NCI-H1694 treated with DMSO at 0.1 percent for 48 hours (cell line): Measurements from ENCODE around the gene ATRNL1.
"Not testable (repeated sequence)": the region's sequence is repeated elsewhere in the genome, so short reads cannot be mapped to it uniquely, and the experiment has no call there.

Experiments used
- DNase-seq: peaks from one replicate; lab custom pipeline; 2025; lab: John Stamatoyannopoulos, UW

The ATRNL1 gene

DNA sequence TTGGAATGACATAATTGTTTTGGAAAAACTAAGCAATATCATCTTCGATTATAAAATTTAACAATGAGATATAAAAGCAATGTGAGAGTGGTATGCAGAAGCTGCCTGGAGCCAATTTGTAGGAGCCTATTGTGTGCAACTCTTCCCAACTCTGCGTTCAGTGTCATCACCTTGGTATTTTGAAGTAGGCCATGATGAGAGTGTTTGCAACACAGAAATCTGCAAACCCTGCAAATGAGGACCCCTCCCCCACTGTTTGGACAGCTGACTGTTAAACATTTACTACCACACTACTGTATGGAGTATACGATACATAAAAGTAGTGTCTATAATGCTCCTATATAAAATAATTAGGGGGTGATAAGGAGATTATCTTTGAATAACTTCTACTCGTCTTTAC, 531.3 kb downstream of the ATRNL1 start:
- DNase-seq, result no peak

DNA sequence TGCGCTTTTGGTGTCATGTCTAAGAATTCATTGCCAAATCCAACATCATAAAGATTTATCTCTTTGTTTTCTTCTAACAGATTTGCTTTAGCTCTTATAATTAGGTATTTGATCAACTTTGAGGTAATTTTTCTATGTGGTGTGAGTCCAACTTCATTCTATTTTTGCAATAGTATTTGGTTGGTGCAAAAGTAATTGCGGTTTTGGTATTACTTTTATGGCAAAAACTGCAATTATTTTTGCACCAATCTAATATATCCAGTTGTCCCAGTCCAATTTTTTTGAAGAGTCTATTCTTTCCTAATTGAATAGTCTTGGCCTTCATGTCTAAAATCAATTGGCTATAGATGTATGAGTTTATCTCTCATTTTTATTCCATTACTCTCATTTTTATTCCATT, 535.5 kb downstream of the ATRNL1 start:
- no peak for DNase-seq

GRCh38 chr10:115638246-115638645, 545.1 kb downstream of the ATRNL1 start:
- DNase-seq, result no peak

DNA sequence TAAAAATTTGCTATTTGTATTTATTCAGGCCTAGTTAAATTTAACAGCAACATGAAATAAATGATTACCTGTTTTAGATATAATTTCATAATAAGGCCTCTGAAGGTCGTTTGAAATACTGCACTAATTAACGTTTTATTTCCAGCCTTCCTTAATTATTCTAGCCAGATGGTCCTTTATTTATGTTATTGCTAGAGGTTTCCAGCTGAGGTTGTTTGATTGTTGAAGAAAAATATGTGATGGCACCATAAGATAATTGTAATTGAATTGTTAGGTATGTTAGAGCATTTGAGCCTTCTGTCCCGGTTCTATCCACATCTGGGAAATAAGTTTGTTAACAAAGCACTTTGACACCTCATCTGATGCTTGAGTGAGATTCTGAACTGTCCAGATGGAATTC, 556.1 kb downstream of the ATRNL1 start:
- DNase-seq, result peak; percentile 3

GRCh38 chr10:115653473-115653872, 560.3 kb downstream of the ATRNL1 start:
- no peak for DNase-seq

DNA sequence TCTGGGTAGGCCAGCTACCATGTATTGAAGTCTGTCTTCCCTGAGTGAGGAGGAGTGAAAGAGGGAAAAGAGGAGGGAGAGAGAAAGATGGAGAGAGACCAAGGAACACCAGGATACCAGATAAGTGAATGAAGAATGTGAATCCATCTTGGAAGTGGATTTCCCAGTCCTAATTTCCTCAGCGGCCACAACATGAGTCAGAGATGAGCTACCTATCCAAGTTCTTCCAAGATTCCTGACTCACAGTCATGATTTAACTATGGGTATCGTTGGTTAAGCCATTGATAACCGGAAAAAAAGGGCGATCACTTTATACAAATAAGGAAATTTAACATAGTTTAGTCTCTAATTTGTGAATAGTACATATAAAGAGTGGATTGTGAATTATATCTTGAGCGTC, 561.8 kb downstream of the ATRNL1 start:
- DNase-seq, result no peak

DNA sequence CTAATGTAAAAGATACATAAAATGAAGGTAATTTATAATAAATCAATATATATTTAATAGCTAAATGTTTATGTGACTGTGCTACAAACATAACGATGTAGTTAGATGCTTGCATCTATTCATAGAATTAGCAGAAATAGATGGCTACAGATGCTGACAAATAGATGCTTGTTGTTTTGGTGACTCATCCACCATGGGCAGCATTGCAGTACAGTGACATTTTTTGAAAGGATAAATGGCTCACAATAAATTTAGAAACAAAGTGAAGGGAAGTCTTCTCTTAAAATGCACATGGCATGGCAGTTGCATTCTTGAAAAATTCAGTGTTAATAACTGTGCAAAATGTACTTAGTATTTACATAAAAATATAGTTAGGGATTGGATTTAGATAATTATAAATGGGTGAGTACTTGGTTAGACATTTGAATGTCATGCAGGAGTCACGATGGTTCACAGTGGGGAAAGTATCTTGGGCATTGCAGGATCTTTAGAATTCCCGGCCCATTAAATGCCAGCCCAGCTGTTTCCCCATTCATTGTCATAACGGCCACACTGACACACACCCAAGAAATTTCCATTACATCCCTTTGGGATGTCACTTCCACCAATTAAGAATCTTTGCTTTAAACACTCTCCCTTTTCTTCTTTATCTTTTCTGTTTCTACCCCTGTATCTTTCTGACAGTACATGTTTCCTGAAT, 564.1 kb downstream of the ATRNL1 start:
- DNase-seq, result no peak

GRCh38 chr10:115659616-115660015, 566.5 kb downstream of the ATRNL1 start:
- DNase-seq, result no peak

DNA sequence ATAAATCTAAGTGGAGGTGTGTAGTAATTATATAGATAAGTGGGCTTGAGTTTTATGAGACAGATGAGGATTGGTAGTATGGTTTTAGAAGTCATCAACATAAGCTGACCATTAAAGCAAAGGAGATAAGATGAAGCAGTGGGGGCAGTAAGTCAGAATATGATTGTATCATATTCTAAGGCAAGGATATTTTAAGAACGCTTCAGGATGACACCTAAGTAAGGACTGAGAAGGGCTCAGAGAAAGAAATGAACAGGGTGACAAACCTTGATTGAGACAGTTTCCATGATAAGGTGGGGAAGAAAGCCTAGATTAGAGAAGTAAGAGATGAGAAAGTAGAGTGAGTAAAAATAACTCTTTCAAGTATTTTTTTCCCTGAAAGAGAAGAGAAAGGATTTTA, 567.2 kb downstream of the ATRNL1 start:
- DNase-seq, result no peak

GRCh38 chr10:115662422-115662821, 569.3 kb downstream of the ATRNL1 start:
- no peak for DNase-seq

- no peak for DNase-seq
These were observed 572.4 kb downstream of the ATRNL1 start for GRCh38 chr10:115665549-115665948.

- no peak for DNase-seq
These were observed 581.3 kb downstream of the ATRNL1 start for GRCh38 chr10:115674496-115674895.

DNA sequence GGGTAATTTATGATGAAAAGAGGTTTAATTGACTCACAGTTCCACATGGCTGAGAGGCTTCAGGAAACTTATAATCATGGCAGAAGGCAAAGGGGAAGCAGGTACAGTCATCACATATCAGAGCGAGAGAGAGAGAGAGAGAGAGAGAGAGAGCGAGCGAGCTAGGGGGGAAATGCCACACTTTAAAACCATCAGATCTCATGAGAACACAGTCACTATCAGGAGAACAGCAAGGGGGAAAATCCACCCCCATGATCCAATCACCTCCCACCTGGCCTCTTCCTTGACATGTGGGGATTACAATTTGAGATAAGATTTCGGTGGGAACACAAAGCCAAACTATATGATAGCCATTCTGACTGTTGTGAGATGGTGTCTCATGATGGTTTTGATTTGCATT, 603.6 kb downstream of the ATRNL1 start:
- no peak for DNase-seq

GRCh38 chr10:115706026-115706425, 612.9 kb downstream of the ATRNL1 start:
- no peak for DNase-seq

- DNase-seq, result peak; percentile 4
These were observed 613.4 kb downstream of the ATRNL1 start for GRCh38 chr10:115706488-115707076.

DNA sequence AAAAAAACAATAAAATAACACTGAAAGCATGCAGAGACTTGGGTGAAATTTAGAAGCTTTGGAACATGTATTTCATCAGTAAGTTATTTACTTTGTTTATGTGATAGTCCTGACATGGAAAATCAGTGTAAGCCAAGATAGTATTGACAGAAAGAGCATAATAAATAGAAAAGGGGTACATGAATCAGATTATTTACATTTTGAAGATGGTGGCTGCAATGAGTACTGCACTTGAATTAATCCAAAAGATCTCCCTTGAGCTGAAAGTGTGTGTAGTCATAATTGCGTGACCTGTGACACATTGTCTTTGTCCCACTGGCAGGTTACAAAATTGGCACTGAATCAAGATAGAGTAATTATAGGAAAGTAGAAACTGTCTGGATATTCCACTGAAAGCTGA, 617.0 kb downstream of the ATRNL1 start:
- no peak for DNase-seq

- DNase-seq, result no peak
These were observed 618.1 kb downstream of the ATRNL1 start for GRCh38 chr10:115711306-115711705.

- no peak for DNase-seq
These were observed 627.0 kb downstream of the ATRNL1 start for GRCh38 chr10:115720121-115720520.

- DNase-seq, result no peak
These were observed 634.0 kb downstream of the ATRNL1 start for GRCh38 chr10:115727129-115727528.

DNA sequence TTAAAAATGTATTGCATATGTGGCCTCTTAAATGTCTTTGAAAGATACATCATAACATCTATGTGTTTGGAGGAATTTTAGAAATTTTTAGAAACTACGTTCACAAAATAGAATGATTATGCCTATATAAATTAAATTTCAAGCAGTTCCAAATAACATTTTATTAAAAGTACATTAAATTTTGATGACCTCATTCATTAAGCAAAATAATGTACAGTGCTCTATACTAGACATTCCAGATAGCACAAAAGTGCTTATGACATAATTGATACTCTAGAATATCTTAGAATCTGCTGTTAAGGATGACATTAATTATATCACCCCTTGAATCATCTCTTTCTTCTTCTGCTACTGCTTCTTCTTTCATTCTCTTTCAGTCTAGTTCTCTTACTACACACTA, 650.9 kb downstream of the ATRNL1 start:
- DNase-seq, result no peak

DNA sequence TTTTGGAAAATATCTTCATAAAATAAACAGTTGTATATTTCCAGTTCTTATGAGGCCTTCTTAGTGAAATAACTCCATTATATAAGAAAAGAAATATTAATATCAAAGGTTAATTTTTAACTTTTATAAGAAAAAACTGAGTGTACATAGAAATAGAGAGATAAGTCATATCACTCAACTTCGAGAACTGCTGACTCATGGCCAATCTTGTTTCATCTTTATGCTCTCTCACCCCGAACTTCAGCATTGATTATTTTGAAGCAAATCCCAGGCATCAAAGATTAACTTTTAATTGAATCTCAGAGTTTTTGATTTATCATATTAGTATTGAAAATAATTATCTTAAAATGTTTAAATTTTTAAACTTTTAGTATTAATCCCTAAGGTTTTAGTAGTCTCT, 652.8 kb downstream of the ATRNL1 start:
- no peak for DNase-seq

GRCh38 chr10:115747811-115748210, 654.6 kb downstream of the ATRNL1 start:
- DNase-seq, result no peak

DNA sequence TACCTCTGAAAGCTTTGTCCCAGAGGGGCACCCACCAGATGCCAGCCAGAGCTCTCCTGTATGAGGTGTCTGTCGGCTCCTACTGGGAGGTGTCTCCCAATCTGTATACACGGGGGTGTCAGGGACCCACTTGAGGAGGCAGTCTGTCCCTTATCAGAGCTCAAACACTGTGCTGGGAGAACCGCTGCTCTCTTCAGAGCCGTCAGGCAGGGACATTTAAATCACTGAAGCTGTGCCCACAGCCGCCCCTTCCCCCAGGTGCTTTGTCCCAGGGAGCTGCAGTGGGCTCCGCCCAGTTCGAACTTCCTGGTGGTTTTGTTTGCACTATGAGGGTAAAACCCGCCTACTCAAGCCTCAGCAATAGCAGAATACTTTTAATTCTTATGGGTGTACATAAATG, 665.3 kb downstream of the ATRNL1 start:
- DNase-seq, result not testable (repeated sequence)

- no peak for DNase-seq
These were observed 667.0 kb downstream of the ATRNL1 start for GRCh38 chr10:115760131-115760530.
